Colonic mucosa (tissue), 4 donors: Measurements from ENCODE around the gene ITGA11. TPM values are rescaled to one million over a fixed set of nuclear protein-coding genes. Genes with fewer than 3 reads are reported as not detected.

ENCODE experiments used
- DNase-seq: peaks from one replicate; pipeline ENCODE4 v3.0.0-alpha.2; 2020
- H3K27ac ChIP-seq: fragments of 200-600 bp; one replicate; pipeline ENCODE4 v1.8.0; 2021
- H3K27me3 ChIP-seq: fragments of 200-600 bp; one replicate; pipeline ENCODE4 v1.8.0; 2021
- H3K36me3 ChIP-seq: fragments of 200-600 bp; one replicate; pipeline ENCODE4 v1.8.0; 2021
- H3K4me1 ChIP-seq: fragments of 200-600 bp; one replicate; pipeline ENCODE4 v1.8.0; 2021; ENCODE audit warnings: mild to moderate bottlenecking
- H3K4me3 ChIP-seq: fragments of 200-600 bp; one replicate; pipeline ENCODE4 v1.8.0; 2021
- H3K9ac ChIP-seq, 2 donors: one replicate each; pipeline ENCODE4 v1.7.0; 2013; ENCODE audit warnings: control low read depth in 2 of 2, low read depth in 2 of 2, low read length in 2 of 2
- H3K9me3 ChIP-seq: fragments of 200-600 bp; one replicate; pipeline ENCODE4 v1.8.0; 2021
- CTCF ChIP-seq: fragments of 200-600 bp; IDR thresholded peaks from one replicate; pipeline ENCODE4 v1.8.0; 2022; ENCODE audit warnings: antibody characterized with exemption, mild to moderate bottlenecking
- intact Hi-C: fragments of 100-400 bp; cut with DNase I; formaldehyde crosslinking; loops from one replicate; pipeline ENCODE4 v1.14.1; 2022
- total RNA-seq, 2 donors: library from RNA; stranded (reverse); fragmentation: NEBNext Ultra II Directional in 1 of 2; extraction: Animal tissue kit (Norgen Biotek cat#: 25700) in 1 of 2; gene quantifications; one replicate each; pipeline ENCODE4 v1.2.1, GENCODE V29; 2021
- donor health status: healthy.
- donor health status: DM: no; HTN: no; CAD: no.
- donor health status: DM: no; HTN: no; CAD: no.

ITGA11 gene
- total RNA-seq, 2 donors from 2014 or later, result 2.4 to 4.1 TPM

- H3K4me1 ChIP-seq, result no peaks in the 10 kb centered on the region
- H3K36me3 ChIP-seq, result no peaks in the 10 kb centered on the region
- no peaks in the 10 kb centered on the region for H3K9me3 ChIP-seq
- H3K27me3 ChIP-seq, result no peaks in the 10 kb centered on the region
- DNase-seq, result no peak
- no peak overlapping the region for H3K9ac ChIP-seq
- no peak for TF ChIP-seq CTCF
- H3K27ac ChIP-seq, result no peak overlapping the region
- intact Hi-C loops, result no loop called here
- H3K4me3 ChIP-seq, result no peak overlapping the region
Measured at GRCh38 chr15:68318931-68319909, 112.7 kb downstream of the ITGA11 start.

GRCh38 chr15:68318008-68318835 is 113.7 kb downstream of the ITGA11 start:
- Histone ChIP-seq H3K27me3 (no peaks in the 10 kb centered on the region), H3K9ac (no peak overlapping the region), H3K36me3 (no peaks in the 10 kb centered on the region), H3K9me3 (no peaks in the 10 kb centered on the region), H3K4me1 (no peaks in the 10 kb centered on the region), H3K4me3 (no peak overlapping the region), H3K27ac (no peak overlapping the region)
- DNase-seq, result no peak
- intact Hi-C loops, result no loop called here
- TF ChIP-seq CTCF, result no peak

GRCh38 chr15:68317281-68318007 is 114.5 kb downstream of the ITGA11 start:
- no peak for TF ChIP-seq CTCF
- Histone ChIP-seq H3K27me3 (no peaks in the 10 kb centered on the region), H3K4me3 (no peak overlapping the region), H3K4me1 (no peaks in the 10 kb centered on the region), H3K27ac (no peak overlapping the region), H3K9me3 (no peaks in the 10 kb centered on the region), H3K36me3 (no peaks in the 10 kb centered on the region), H3K9ac (no peak overlapping the region)
- DNase-seq, result no peak
- intact Hi-C loops, result no loop called here

GRCh38 chr15:68316061-68316804 is 115.7 kb downstream of the ITGA11 start:
- no peaks in the 10 kb centered on the region for H3K4me1 ChIP-seq
- no peaks in the 10 kb centered on the region for H3K9me3 ChIP-seq
- H3K4me3 ChIP-seq, result no peak overlapping the region
- DNase-seq, result no peak
- no peaks in the 10 kb centered on the region for H3K27me3 ChIP-seq
- H3K9ac ChIP-seq, result no peak overlapping the region
- no peaks in the 10 kb centered on the region for H3K36me3 ChIP-seq
- no peak for TF ChIP-seq CTCF
- no peak overlapping the region for H3K27ac ChIP-seq
- intact Hi-C loops, result no loop called here
